ENCODE measurements around the gene PDE7B. TPM values are rescaled to one million over a fixed set of nuclear protein-coding genes. Genes with fewer than 3 reads are reported as not detected.

Gene PDE7B
- total RNA-seq, 2 experiments from 2014 or later, result 0.58 to 0.68 TPM

DNA sequence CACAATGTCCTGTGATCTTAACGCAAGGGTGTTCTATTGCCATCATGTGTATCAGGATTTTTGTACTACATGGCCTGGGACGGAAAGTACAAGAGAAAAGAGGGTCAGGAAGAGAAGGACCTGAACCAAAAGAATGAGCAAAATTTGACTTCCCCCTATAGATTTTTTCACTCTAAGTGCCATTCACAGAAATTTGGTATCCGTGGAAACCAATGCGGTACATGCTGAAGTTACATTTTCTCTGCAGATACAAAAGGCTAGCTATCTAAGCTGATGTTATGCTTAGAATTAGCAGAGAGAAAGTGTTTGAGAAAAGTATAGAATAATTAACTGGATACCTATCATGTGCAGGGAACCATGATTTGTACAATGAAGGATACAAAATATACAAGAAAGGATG is 12.4 kb upstream of the PDE7B start:
- no peak for ATAC-seq
- DNase-seq, result no peak
- H3K4me3 Mint-ChIP-seq, result no peak overlapping the region
- intact Hi-C loops (cut with micrococcal nuclease), result no loop called here
- H3K27me3 Mint-ChIP-seq, result peaks cover 5% of the 10 kb centered on the region
- no peak for TF ChIP-seq CTCF (IDR thresholded peaks at IDR 0.05)
- no peaks in the 10 kb centered on the region for H3K36me3 Mint-ChIP-seq (ENCODE audit: low read depth)
- no peaks in the 10 kb centered on the region for H3K4me1 Mint-ChIP-seq (ENCODE audit: low read depth)
- H3K27ac Mint-ChIP-seq, result no peak overlapping the region
- CTCF ChIA-PET, result no interaction called here
- no peaks in the 10 kb centered on the region for H3K9me3 Mint-ChIP-seq
- POLR2A ChIA-PET, result no interaction called here

DNA sequence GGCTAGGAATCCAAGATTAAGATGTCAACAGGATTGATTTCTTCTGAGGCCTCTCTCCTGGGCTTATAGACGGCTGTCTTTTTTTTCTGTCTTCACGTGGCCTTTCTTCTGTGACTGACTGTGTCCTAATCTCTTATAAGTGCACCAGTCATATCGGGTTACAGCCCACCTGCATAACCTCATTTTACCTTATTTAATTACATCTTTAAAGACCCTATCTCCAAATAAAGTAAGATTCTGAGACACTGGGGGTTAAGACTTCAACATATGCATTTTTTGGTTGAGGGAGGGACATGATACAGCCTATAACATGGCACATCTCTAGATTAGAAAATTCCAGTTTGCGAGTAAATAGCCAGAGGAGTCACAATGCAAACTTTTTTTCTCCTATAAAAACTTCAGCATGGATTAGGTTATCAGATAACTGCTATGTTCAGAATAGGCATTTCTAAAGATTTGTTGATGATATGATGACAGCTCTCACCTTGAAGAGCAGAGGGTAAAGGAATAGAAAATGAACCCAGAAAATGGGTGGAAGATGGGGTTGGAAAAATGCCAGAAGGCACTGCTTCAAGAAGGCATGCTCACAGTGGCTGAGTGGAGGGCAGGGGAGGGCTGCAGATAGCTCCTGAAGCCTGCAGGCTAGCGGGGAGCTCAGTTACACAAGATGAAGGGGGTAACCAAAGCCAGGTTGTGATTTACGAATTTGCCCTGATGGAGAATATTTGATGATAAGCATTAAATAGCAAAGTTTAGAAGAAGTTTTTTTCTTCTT is 8.7 kb upstream of the PDE7B start:
- no peak for TF ChIP-seq CTCF (IDR thresholded peaks at IDR 0.05)
- DNase-seq (no peak), ATAC-seq (no peak)
- no peak overlapping the region for H3K4me3 Mint-ChIP-seq
- intact Hi-C loops (cut with micrococcal nuclease), result no loop called here
- CTCF ChIA-PET, result interaction anchor here (1.2 kb wide), 1 partner anchor 10 kb away, joined by 3 read pairs; no protein-coding TSS in a partner anchor
- no peaks in the 10 kb centered on the region for H3K27me3 Mint-ChIP-seq
- no peaks in the 10 kb centered on the region for H3K9me3 Mint-ChIP-seq
- H3K36me3 Mint-ChIP-seq (ENCODE audit: low read depth), result no peaks in the 10 kb centered on the region
- POLR2A ChIA-PET, result no interaction called here
- H3K4me1 Mint-ChIP-seq (ENCODE audit: low read depth), result no peaks in the 10 kb centered on the region
- H3K27ac Mint-ChIP-seq, result no peak overlapping the region

DNA sequence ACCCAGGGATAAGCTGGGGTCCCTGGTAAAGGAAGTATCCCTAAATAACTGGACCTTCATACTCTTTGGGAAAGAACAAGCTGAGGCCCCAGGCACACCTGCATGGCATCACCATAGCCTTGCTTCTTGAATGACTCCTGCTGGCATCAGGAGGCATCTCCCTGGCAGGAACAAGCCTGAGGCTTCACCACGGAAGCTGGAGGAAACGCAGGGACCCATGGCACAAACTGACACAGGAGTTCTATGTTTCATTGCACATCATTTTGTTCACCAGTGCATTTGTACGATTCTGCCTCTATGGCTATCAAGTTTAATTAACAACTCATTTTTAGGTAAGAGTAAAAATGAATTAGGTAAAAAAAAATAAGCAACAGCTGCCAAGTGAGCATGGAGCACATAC is 619 bp upstream of the PDE7B start:
- DNase-seq, result no peak
- TF ChIP-seq CTCF (IDR thresholded peaks at IDR 0.05), result no peak
- Mint-ChIP-seq H3K4me1 (ENCODE audit: low read depth) (peaks cover 24% of the 10 kb centered on the region), H3K27me3 (no peaks in the 10 kb centered on the region), H3K9me3 (no peaks in the 10 kb centered on the region), H3K36me3 (ENCODE audit: low read depth) (no peaks in the 10 kb centered on the region), H3K4me3 (no peak overlapping the region), H3K27ac (no peak overlapping the region)
- POLR2A ChIA-PET, result no interaction called here
- intact Hi-C loops (cut with micrococcal nuclease), result no loop called here
- no peak for ATAC-seq
- CTCF ChIA-PET, result interaction anchor here (0.9 to 1.7 kb wide), 3 partner anchors 59 to 345 kb away, joined by 3 to 8 read pairs (median 3); no protein-coding TSS in a partner anchor

DNA sequence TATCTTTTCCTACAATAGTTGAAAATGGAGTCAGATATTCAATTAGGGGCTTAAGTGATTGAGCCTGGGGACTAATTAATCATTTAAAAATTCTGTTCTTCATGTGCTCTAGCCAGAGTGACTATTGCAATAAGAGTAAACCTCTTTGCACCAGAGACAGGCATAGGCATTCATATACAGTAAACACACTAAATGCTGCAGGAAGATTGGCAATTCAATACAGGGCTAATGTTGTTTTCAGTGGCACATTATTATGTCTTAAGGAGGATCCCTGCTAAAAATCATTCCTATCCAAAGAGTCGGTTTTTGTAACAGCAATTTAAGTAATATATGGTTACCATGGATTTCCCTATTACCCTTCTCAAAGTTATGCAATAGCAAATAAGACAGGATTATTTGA is 1.2 kb downstream of the PDE7B start:
- no peak for TF ChIP-seq CTCF (IDR thresholded peaks at IDR 0.05)
- CTCF ChIA-PET, result interaction anchor here (0.7 to 1.1 kb wide), 2 partner anchors 12 to 57 kb away, joined by 3 to 5 read pairs; no protein-coding TSS in a partner anchor
- POLR2A ChIA-PET, result interaction anchor here (0.6 to 0.8 kb wide), 2 partner anchors 198 to 264 kb away, joined by 4 to 9 read pairs; no protein-coding TSS in a partner anchor
- intact Hi-C loops (cut with micrococcal nuclease), result no loop called here
- DNase-seq (no peak), ATAC-seq (no peak)
- Mint-ChIP-seq H3K4me1 (ENCODE audit: low read depth) (peaks cover 24% of the 10 kb centered on the region), H3K36me3 (ENCODE audit: low read depth) (no peaks in the 10 kb centered on the region), H3K27ac (no peak overlapping the region), H3K4me3 (peak overlapping the region; percentile 69), H3K27me3 (no peaks in the 10 kb centered on the region), H3K9me3 (no peaks in the 10 kb centered on the region)

DNA sequence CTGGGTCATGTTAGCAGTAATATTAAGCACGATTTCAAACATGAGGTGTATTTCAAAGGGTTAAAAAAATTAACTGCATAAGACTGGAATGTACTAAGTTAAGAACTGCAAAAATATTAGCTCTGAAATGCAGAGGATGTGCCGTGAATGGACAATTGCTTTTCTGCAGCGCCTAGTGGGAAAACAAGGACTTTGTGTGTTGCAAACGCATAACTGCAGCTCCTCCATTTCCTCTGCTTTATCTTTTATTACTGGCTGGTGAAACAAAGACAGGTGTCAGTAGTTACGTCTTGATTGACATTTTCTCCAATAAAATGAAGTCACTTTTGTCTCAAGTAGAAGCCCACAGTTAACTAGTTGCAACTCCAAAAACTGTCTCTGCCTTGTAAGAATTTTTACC is 1.7 kb downstream of the PDE7B start:
- DNase-seq (no peak), ATAC-seq (no peak)
- Mint-ChIP-seq H3K4me3 (peak overlapping the region; percentile 34), H3K27me3 (no peaks in the 10 kb centered on the region), H3K27ac (no peak overlapping the region), H3K9me3 (no peaks in the 10 kb centered on the region), H3K4me1 (ENCODE audit: low read depth) (peaks cover 24% of the 10 kb centered on the region), H3K36me3 (ENCODE audit: low read depth) (no peaks in the 10 kb centered on the region)
- ChIA-PET POLR2A (interaction anchor here (0.6 kb wide), 1 partner anchor 55 kb away, joined by 3 read pairs; no protein-coding TSS in a partner anchor), CTCF (interaction anchor here (0.7 to 1.5 kb wide), 4 partner anchors 12 to 317 kb away, joined by 3 to 5 read pairs (median 4); no protein-coding TSS in a partner anchor)
- intact Hi-C loops (cut with micrococcal nuclease), result no loop called here
- TF ChIP-seq CTCF (IDR thresholded peaks at IDR 0.05), result no peak
